IgD-negative memory B cell (primary cell): ENCODE results near the gene ADSS1. TPM values are rescaled to one million over a fixed set of nuclear protein-coding genes. Genes with fewer than 3 reads are reported as not detected.

Experiments
- H3K27ac Mint-ChIP-seq, 3 donors: one replicate each; pipeline ENCODE4 v1.8.0; 2020 to 2022; ENCODE audit warnings: mild to moderate bottlenecking in 3 of 3, mixed read lengths in 3 of 3, moderate library complexity in 1 of 3
- H3K27me3 Mint-ChIP-seq: one replicate; pipeline ENCODE4 v1.8.0; 2021; ENCODE audit warnings: mixed read lengths
- H3K36me3 Mint-ChIP-seq: one replicate; pipeline ENCODE4 v1.8.0; 2020; ENCODE audit warnings: mild to moderate bottlenecking, mixed read lengths
- H3K4me1 Mint-ChIP-seq, 3 donors: one replicate each; pipeline ENCODE4 v1.8.0; 2020 to 2022; ENCODE audit warnings: mixed read lengths in 3 of 3, mild to moderate bottlenecking in 1 of 3
- H3K4me3 Mint-ChIP-seq, 4 donors: one replicate each; pipeline ENCODE4 v1.8.0; 2020 to 2022; ENCODE audit warnings: mild to moderate bottlenecking in 4 of 4, mixed read lengths in 4 of 4, moderate library complexity in 3 of 4
- H3K9me3 Mint-ChIP-seq, 3 donors: one replicate each; pipeline ENCODE4 v1.8.0; 2020 to 2021; ENCODE audit warnings: mixed read lengths in 3 of 3, mild to moderate bottlenecking in 1 of 3
- polyA plus RNA-seq: library from polyadenylated mRNA; unstranded; fragments of 300-500 nt; fragmentation: Illumina TruSeq; gene quantifications from one replicate; pipeline ENCODE4 v1.2.3, GENCODE V29; 2021

ADSS1 gene
- polyA plus RNA-seq, 1 donor from 2014 or later, result not detected

DNA sequence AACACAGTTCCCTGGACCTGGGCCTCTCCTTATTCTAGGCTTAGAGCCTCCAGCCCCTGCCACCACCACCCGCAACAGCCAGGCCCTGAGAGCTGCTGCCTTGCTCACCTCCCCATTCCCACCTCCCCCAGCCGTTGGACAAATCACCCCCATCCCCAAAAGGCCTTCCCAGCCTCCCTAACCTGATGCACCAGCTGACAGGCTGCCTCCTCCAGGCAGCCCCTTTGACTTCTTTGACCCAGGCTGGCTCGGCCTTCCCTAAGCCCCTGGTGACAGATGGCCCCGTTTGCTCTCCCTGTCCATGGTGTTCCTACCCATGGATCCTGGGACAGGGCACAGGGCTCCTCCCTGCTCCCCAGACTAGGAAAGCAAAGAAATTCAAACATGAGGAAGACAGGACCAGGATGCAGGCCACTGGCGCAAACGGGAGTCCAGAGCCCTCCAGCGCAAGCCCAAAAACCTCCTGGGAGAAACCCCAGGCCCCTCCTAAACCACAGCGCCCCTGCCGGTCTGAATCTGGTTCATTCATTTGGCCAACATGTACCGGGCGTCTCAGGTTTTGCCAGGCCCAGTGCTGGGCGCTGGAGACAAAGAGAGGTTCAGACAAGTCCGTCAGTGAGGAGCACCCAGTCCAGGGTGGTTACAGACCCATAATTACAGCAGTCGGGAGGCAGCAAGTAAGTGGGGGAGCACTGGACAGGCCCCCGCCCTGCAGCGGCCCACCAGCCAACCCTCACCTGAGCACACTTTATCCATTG is 69.1 kb downstream of the ADSS1 start:
- Mint-ChIP-seq H3K36me3 (no peaks in the 10 kb centered on the region), H3K4me1 (peaks cover 11 to 17% (median 15%) of the 10 kb centered on the region in 3 donors), H3K4me3 (peak overlapping the region in 3 of 4 donors; percentile 58 to 88 (median 84)), H3K27ac (peak overlapping the region; percentile 31 to 91 (median 85)), H3K9me3 (no peaks in the 10 kb centered on the region), H3K27me3 (no peaks in the 10 kb centered on the region)

GRCh38 chr14:104793703-104793959 is 69.6 kb downstream of the ADSS1 start:
- Mint-ChIP-seq H3K4me3 (peak overlapping the region; percentile 52 to 93 (median 86)), H3K27me3 (no peaks in the 10 kb centered on the region), H3K27ac (peak overlapping the region in 2 of 3 donors; percentile 85 to 91), H3K4me1 (peaks cover 14 to 21% (median 15%) of the 10 kb centered on the region in 3 donors), H3K36me3 (no peaks in the 10 kb centered on the region), H3K9me3 (no peaks in the 10 kb centered on the region)

DNA sequence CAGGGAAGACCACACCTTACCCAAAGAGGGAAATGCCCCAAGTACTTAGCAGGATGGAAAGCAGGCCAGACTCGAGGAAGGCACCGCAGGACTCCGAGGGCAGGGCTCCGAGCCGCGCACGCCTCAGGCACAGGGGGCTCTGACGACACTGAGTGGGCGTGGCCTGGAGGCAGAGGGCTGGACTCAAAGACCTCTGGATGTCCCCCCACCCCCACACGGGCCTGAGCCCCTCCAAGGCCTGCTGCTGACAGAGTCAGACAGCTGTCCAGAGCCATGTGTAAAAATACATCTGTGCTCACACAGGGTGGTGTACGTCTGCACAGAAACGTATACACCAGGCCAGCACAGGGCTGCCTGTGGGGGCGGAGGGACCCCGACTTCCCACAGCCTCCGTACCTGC is 70.1 kb downstream of the ADSS1 start:
- H3K27me3 Mint-ChIP-seq, result no peaks in the 10 kb centered on the region
- H3K27ac Mint-ChIP-seq, result peak overlapping the region; percentile 85 to 91 (median 90)
- peak overlapping the region; percentile 84 to 96 (median 90) for H3K4me3 Mint-ChIP-seq
- H3K4me1 Mint-ChIP-seq, result peaks cover 19 to 21% (median 19%) of the 10 kb centered on the region in 3 donors
- H3K36me3 Mint-ChIP-seq, result no peaks in the 10 kb centered on the region
- no peaks in the 10 kb centered on the region for H3K9me3 Mint-ChIP-seq

- peak overlapping the region; percentile 85 to 91 (median 90) for H3K27ac Mint-ChIP-seq
- no peaks in the 10 kb centered on the region for H3K9me3 Mint-ChIP-seq
- H3K4me3 Mint-ChIP-seq, result peak overlapping the region; percentile 84 to 96 (median 90)
- H3K27me3 Mint-ChIP-seq, result no peaks in the 10 kb centered on the region
- H3K4me1 Mint-ChIP-seq, result peaks cover 22 to 23% (median 23%) of the 10 kb centered on the region in 3 donors
- no peaks in the 10 kb centered on the region for H3K36me3 Mint-ChIP-seq
Observed at GRCh38 chr14:104794631-104794992, 70.6 kb downstream of the ADSS1 start.

DNA sequence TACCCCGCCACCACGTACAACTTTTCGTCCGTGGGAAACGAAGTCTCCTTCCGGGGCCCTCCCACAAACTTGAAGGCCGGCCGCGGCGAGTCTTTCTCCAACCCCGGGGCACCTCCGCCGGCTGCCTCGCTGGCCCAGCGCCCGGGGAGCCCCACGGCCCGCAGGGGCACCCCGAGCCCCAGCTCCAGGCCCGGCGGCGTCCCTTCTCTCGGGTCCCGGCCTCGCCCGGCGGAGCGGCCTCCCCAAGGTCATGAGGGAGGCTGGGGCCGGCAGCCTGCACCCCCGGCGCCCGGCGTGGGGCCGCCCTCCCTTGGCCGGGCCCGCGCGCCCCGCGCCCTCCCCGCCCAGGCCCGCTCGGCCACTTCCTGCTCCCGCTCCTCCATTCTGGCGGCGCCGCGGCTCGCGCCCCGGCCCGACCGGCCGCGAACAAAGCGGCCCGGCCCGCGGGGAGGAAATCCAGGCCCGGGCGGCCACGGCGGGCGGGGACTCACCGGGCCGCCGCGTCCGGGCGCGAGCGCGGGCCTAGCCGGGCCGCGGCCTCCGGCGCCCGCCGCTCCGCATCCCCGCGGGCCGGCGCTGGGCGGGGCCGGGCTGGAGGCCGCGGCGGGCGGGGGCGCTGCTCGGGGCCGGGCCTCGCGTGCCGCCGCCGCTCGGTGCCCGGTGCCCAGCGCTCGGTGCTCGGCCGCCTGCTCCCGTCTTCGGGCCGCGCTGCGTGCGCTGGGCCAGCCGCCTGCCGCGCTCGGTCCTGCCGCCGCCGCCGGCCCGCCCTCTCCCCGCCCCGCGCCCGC is 71.2 kb downstream of the ADSS1 start, which contains the start of gene AKT1:
Gene AKT1 (minus strand): TSS at position 756 of the 788 bp plus-strand sequence. CDS start 3,105 bp downstream, outside the sequence.
- H3K4me3 Mint-ChIP-seq, result peak within 1 kb of the TSS; percentile 84 to 96 (median 90)
- H3K4me1 Mint-ChIP-seq, result peaks cover 22 to 26% (median 23%) of the 10 kb centered on the region in 3 donors
- peak within 1 kb of the TSS; percentile 85 to 91 (median 90) for H3K27ac Mint-ChIP-seq
- H3K9me3 Mint-ChIP-seq, result no peaks in the 10 kb centered on the region
- no peaks in the 10 kb centered on the region for H3K36me3 Mint-ChIP-seq
- H3K27me3 Mint-ChIP-seq, result no peaks in the 10 kb centered on the region

DNA sequence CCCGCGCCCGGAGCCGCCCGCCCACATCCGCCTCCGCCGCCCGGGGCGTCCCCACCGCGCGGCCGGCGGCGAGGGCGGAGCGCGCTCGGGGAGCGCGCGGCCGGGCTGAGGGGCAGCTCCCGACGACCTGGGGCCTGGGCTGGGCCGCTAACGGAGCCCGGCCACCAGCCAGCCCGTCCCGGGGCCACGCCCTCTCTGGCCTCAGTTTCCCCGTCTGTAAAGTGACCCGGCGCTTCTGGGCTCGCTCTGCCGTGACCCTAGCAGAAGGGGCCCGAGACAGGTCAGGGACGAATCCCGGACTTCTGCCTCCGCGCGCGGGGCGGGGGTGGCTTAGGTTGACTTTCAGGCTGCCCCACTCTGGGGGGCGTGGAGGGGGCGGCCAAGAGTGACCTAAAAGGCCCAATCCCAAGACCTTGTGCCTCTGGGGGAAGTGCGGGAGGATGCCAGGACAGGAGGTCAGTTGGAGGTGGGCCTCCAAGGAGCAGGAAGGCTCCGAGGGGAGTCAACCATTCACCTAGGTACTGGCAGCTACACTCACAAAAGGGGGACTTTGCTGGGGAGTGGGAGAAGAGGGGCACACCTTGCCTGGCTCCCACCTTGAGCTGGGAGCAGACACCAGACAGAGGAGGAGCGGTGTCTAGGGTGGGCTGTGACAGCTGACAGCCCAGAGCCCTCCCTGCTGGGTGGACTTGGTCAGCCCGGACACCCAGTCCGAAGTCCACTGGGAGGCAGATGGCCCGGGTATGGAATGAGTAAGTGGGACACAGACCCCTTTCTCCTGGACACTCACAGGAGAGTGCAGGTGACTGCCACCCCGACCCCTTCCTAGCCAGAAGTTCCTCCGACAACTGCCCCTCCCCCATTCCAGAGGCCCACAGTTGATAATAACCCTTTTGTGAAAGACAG is 72.0 kb downstream of the ADSS1 start:
- H3K36me3 Mint-ChIP-seq, result no peaks in the 10 kb centered on the region
- H3K27me3 Mint-ChIP-seq, result no peaks in the 10 kb centered on the region
- H3K9me3 Mint-ChIP-seq, result no peaks in the 10 kb centered on the region
- H3K4me3 Mint-ChIP-seq, result peak overlapping the region; percentile 66 to 86 (median 78)
- peaks cover 22 to 26% (median 23%) of the 10 kb centered on the region in 3 donors for H3K4me1 Mint-ChIP-seq
- peak overlapping the region; percentile 16 to 85 (median 71) for H3K27ac Mint-ChIP-seq

DNA sequence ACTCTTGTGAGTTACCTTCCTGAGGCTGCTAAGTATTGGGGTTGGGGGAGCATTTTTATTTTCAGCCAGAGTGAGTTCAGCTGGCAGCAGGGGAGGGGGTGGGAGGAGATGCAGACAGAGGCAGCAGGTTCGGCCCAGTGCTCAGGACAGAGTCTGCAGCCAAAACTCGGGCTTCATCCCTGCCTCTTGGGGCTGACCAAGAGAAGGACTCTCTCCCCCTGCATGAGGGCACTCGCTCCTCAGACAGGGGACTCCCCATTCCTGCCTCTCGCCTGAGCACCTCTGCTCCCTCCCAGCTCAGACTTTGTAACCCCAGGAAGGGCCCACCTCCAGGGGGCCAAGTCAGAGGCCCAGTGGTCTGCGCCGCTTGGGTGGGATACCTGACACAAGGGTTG is 72.7 kb downstream of the ADSS1 start:
- H3K27me3 Mint-ChIP-seq, result no peaks in the 10 kb centered on the region
- H3K4me1 Mint-ChIP-seq, result peaks cover 22 to 28% (median 23%) of the 10 kb centered on the region in 3 donors
- peak overlapping the region in 2 of 3 donors; percentile 71 to 85 for H3K27ac Mint-ChIP-seq
- H3K36me3 Mint-ChIP-seq, result no peaks in the 10 kb centered on the region
- H3K4me3 Mint-ChIP-seq, result peak overlapping the region; percentile 66 to 86 (median 78)
- no peaks in the 10 kb centered on the region for H3K9me3 Mint-ChIP-seq

Other genes starting within 250 kb of the ADSS1 start
- not detected for gene C14orf180, start 144.5 kb upstream of the ADSS1 start, polyA plus RNA-seq
- gene TMEM179, start 119.5 kb upstream of the ADSS1 start, polyA plus RNA-seq, result not detected
- gene INF2, start 34.6 kb upstream of the ADSS1 start, polyA plus RNA-seq, result 10.8 TPM
- gene SIVA1, start 28.9 kb downstream of the ADSS1 start, polyA plus RNA-seq, result 195 TPM
- 8.2 TPM for gene AKT1, start 71.5 kb downstream of the ADSS1 start, polyA plus RNA-seq
- gene ZBTB42, start 76.9 kb downstream of the ADSS1 start, polyA plus RNA-seq, result 1.0 TPM
- gene CEP170B, start 141.0 kb downstream of the ADSS1 start, polyA plus RNA-seq, result not detected
- gene PLD4, start 200.7 kb downstream of the ADSS1 start, polyA plus RNA-seq, result 103 TPM